Fibroblast of peridontal ligament (primary cell): ENCODE measurements around the gene TIPARP.
"Not testable (repeated sequence)": the region's sequence is repeated elsewhere in the genome, so short reads cannot be mapped to it uniquely, and the experiment has no call there.

Source experiments
- DNase-seq: peaks from one replicate; pipeline ENCODE4 v3.0.0-alpha.2; 2010; ENCODE audit errors: extremely low read depth

The TIPARP gene

DNA sequence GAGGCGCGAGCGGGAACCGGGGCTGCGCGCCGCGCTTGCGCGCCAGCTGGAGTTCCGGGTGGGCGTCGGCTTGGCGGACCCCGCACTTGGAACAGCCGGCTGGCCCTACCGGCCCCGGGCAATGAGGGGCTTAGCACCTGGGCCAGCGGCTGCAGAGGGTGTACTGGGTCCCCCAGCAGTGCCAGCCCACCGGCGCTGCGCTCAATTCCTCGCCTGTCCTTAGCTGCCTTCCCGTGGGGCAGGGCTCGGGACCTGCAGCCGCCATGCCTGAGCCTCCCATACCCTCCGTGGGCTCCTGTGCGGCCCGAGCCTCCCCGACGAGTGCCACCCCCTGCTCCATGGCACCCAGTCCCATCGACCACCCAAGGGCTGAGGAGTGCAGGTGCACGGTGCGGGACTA lies 66.2 kb downstream of the TIPARP start:
- DNase-seq = not testable (repeated sequence)

DNA sequence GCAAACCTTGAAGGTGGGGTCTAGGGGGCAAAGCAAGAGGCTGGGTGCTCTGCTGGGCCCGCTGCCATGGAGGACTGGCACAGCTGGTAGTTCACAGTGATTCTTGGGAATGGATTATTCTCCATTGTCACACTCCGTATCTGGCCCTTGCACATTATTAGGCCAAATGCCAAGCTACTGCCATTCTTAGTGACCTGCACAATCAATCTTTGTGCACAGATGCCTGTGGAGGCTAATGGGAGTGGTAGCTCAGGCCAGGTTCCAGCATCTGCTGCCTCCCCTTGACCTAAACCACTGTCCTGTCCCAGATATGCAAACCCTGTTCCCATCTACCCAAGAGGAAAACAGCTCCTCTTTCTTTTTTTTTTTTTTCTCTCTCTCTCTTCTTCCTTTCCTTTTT lies 67.5 kb downstream of the TIPARP start:
- no peak for DNase-seq

DNA sequence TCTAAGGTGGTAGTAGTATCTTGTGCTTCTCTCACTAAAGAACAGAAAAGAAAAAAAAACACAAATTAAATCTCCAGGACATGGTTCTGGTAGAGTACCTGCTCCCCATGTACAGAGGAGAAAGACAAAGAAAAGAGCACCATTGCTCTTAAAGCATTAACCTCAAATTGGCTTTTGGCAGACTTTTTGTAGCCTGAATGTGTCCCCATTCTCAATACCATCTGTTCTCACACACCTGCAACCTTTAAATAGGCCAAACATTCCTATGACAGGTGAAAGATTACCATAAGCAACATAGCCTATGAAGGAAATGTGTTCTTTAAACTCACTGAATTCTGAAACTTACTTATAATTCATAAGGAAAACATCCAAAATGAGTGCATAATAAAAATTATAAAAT lies 68.0 kb downstream of the TIPARP start:
- no peak for DNase-seq

DNA sequence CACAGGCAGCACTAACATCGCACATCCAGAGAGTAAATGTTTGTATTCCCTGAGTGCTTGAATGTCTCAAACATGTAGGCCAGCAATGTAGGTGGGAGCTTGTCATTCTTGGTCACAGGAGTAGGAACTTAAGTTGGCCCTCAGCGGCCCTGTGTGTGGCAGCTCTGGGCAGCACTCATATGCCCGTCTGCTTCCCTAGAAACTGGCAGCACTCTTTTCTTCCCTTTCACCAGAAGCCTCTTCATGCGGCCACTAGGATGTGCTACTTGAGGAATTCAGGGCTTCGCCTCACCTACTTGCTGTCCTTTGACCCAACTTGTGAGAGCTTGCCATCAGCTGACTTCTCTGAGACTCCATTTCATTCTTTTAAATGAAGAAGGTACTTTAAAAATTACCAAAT lies 69.5 kb downstream of the TIPARP start:
- no peak for DNase-seq

DNA sequence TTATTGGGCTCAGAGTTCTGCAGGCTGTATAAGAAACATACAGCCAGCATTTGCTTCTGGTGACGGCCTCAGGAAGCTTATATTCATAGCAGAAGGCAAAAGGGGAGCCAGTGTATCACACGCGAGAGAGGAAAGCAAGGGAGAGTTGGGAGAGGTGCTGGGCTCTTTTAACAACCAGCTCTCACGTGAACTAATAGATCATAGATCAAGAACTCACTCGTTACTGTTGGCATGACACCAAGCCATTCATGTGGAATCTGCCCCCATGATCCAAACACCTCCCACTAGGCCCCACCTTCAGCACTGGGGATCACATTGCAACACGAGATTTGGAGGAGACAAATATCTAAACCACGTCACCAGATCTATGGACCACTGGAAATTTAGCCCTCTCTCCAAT lies 70.2 kb downstream of the TIPARP start:
- no peak for DNase-seq

DNA sequence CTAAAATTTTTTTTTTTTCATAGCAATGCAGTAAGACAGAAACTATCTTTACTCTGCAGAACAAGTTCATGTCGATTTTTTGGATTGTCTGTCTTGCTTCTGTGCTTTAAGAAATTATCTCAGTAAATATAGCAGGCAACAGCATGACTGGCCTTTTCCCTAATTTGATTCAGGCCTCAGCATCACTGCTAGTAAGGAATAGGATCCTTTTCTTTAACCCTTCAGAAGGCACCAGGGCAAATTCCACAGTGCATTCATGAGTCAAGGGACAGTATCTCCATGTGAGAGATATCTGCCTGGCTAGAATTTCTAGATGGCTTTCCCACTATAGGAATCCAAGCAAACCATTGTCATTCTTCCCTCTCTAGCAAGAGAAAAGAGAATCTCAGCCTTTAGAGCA lies 71.4 kb downstream of the TIPARP start:
- peak; percentile 52 for DNase-seq

DNA sequence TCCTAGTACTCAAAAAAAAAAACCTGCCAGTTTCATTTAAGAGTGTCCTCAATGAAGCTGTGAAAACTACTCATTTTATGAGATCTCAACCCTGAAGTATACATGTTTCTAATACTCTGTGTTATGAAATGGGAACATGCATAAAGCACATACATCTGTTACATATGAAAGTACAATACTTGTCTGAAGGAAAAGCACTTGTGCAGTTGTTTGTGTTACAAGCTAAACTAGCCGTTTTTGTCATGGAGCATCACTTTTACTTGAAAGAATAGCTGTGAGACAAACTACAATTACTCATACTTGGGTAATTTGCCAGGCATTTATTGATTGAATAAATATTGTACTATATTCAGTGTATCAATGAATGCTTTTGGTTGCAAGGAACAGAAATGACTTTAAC lies 72.7 kb downstream of the TIPARP start:
- DNase-seq = no peak

DNA sequence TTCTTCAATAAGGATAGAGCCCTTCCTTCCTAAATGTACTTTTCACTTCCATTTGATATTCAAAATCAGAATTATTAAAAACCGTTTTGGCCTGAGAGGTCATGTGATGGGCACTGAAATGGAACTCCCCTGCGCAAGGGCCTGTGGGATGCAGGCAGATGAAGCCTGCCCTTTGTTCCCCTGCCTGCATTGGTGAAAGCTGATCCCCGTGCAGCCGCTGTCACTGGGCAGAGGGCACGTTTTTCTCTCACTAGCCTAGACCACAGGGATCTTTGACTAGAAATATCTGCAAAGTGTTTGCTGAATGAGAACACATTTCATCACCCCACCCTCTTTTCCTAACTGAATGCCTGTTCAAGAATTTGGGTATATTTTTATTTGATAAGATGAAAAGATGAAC lies 74.9 kb downstream of the TIPARP start:
- DNase-seq = peak; percentile 33

DNA sequence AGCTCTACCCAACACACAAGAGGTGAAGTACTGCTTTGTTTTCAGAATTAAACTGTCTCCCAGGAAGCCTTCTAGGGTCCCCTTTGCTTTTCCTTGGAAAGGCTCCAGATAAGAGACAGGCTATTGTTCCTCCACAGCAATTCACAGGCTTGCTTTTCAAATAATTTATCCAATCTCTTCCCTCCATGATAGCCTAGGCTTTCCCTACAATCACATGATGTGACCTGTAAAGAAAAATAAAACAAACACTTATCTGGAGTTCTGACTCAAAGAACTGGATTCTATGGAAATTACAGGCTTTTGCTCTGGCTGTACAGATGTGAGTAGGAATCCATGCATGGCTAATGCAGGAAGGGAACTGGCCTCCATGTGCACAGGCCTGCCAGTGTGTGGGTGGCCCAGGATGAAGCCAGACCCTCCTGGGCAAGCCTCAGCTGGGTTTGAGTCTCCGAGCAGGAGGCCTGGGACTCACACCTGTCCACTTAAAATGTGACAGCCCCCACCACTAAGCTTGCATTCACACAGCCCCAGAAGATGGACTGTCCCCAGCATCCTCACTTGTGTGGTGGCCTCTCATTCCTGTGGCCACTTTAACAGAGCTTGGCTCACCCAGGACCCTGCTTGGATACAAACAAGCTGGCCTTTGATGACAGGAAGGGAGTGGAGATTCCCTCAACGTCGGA lies 75.9 kb downstream of the TIPARP start:
- peak; percentile 38 for DNase-seq

DNA sequence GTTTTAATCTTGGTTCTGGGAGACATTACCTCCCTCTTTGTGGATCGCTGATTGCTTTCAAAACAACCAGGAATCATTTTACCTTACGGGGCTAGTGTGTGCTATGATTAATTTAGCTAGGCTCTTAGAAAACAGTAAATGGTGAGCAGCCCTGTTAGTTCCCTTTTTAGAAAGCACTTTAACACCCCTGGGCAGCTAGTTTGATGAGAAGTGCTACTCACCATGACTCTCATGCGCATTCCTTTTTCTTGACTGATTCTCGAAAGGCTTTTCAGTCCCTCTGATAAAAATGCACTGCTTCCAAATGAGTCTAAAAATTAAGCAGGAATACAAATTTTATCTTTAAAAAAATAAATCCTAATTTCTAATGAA lies 76.5 kb downstream of the TIPARP start:
- DNase-seq = peak; percentile 58

DNA sequence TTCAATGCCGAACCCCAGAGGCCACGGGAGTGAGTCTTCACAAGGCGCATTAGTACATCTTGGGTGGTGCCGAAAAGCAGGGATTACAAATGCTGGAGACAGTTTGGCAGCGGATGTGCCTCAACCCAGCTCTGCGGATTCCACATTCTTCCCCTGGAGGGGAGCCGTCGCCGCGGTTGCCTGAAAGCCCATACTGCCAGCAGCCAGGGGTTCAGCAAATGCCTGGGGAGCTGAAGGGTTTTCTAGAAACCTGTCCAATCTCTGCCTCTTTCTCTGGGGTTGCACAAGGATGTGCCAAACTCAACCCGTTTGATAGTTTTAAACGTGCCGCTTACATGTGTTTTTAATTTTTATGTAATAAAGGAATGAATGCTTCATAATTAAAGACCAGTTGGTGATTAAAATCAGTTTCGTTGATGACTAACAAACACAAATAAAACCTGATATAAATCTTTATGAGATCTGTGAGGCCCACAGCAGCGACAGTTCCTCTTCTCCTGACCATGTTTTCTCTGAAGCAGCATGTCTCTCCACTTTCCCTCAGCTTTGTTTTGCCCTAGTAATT lies 77.2 kb downstream of the TIPARP start:
- DNase-seq = peak; percentile 92
